ENCODE results near the gene CHST3.

The CHST3 gene

DNA sequence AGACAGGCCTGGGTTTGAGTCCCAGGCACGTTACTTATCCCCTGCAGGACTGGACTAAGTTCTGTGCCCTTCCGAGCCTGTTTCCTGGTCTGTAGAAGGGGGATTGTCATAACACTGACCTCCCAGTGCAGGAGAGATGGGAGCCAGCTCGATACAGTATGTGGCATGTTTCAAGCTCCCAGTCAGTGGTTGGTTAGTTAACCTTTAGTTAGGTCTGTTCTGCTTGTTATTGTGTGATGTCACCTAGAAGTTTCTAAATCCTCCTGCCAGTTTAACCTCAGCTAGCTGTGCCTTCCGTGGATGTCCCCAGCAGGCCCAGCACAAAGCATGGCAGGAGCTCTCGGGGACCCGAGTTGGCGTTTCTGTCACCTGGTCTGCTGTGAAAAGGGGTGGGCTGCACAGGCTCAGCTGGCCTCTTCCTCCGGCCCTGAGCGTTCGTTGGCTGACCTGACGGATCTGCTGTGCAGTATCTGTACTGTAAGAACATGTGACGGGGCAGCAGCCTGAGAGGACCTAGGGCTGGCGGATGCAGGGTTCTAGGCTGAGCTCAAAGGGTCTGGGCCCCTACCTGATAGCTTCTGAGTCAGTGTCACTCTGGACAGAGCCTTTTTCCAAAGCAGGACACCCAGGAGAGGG is 71.2 kb downstream of the CHST3 start:
- no peak for DNase-seq

- DNase-seq = no peak
These were observed 73.1 kb downstream of the CHST3 start for GRCh38 chr10:72037266-72037665.

DNA sequence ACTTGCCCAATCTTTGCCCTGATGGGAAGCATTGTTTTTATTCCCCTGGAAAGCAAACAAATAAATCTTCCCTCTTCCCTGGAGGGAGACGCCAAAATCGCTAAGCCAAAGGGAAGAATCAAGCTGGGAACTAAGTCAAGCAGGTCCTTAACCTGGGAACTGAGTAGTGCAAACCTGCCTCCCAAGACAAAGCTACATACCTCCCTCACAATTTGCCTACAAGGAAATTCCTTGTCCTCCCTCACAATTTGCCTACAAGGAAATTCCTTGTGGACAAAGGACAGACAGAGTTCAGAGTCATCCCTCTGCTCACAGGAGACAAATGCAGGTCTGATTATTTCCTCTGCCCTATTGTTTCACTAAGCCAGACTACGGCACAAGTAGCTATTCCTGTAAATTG is 73.6 kb downstream of the CHST3 start:
- DNase-seq = no peak

GRCh38 chr10:72038458-72039001 is 74.3 kb downstream of the CHST3 start:
- no peak for DNase-seq

GRCh38 chr10:72039377-72039776 is 75.2 kb downstream of the CHST3 start:
- no peak for DNase-seq

GRCh38 chr10:72041491-72041890 is 77.3 kb downstream of the CHST3 start:
- DNase-seq = no peak

- DNase-seq = no peak
These were observed 79.0 kb downstream of the CHST3 start for GRCh38 chr10:72043016-72043834.

DNA sequence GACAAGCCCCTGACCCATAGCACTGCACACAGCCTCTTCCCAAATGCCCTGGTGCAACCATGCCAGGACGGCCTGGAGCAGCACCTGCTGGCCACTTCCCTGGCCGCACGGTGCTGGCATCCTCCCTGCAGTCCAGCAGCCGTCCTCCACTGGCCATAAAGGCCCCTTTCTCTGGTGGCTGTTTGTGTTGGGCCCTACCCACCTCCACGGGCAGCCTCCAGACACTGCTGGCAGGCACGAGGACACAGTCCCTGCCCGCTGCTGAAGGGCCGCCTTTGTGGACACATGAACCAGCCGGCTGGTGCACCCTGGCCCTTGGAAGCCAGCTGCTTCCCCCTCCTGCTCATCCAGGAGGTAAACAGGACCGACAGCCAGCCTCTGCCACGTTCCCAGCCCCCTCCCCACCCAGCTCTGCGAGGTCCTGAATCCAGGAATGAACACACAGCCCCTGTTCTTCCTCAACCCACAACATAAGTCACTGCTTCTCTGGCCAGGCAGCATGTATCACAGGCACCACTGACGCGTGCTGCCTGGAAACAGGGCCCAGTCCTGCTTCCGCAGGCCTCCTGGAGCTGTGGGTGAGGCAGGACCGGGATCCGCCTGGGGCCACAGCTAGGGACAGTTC is 80.3 kb downstream of the CHST3 start:
- no peak for DNase-seq

DNA sequence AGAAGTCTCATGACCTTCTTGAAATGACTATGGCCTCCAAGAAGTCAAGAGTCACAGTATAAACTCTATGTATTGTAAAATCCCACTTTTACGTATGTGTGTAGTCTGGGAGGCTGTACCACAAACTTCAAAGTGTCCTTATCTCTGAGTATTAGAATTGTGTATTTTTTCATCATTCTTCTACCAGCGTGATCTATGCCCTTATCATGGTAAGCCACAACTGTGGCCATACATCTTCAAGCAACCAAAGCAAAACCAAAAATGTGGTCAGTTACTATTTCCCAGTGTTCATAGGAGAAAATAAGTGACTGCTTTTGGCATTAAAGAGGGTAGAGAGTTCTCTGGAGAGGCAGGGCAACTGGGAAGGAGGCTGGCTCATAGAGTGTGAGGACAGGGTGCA is 81.4 kb downstream of the CHST3 start:
- DNase-seq = no peak

GRCh38 chr10:72048450-72049124 is 84.4 kb downstream of the CHST3 start:
- DNase-seq = peak; percentile 89

DNA sequence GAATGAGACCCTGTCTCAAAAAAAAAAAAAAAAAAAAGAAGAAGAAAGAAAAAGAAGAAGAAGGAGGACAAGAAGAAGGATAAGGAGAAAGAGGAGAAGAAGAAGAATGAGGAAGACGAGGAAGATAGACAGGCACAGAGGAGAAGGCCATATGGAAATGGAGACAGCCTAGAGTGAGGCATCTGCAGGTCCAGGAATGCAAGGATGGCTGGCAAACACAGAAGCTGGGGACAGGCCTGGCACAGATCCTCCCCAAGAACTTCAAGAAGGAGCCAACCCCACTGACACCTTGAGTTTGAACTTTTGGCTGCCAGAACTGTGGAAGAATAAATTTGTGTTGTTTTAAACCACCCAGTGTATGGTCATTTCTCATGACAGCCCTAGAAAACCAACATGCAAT is 85.3 kb downstream of the CHST3 start:
- no peak for DNase-seq

- DNase-seq = no peak
These were observed 86.0 kb downstream of the CHST3 start for GRCh38 chr10:72049969-72050781.

DNA sequence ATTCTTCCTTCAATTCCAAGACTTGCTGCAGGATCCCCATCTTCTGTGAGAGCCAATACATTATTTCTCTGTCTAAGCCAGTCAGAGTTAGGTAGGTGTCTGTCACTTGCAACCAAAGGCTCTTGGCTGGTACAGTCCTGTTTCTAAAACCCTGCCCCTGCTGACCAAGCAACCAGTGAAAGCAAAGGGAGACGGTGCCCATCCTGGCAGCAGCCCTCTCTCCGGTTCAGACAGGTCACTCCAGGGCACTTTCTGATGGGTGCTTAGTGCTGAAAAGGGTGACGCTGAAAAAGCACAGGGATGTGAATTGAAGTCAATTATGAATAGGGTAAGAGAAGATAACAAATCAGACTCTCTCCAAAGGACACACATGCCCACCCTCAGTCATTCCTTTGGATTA is 86.7 kb downstream of the CHST3 start:
- DNase-seq = no peak

- no peak for DNase-seq
These were observed 89.5 kb downstream of the CHST3 start for GRCh38 chr10:72053690-72054089.

DNA sequence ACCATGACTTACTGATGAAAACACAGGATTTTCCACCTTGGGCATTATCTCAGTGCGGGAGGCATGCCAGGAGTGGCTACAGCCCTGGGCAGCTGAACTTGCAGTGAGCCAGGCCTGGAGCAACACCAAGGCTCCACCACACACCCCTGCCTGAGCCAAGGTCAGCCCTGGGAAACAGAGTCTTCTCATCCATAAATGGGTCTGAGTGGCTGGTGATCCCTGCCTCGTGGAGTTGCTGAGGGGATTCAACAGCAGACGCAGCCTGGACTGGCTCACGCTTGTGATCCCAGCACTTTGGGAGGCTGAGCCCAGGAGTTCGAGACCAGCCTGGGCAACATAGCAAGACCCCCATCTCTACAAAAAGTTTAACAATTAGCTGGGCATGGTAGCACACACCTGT is 91.9 kb downstream of the CHST3 start:
- no peak for DNase-seq

- DNase-seq = no peak
These were observed 92.9 kb downstream of the CHST3 start for GRCh38 chr10:72056932-72057751.

DNA sequence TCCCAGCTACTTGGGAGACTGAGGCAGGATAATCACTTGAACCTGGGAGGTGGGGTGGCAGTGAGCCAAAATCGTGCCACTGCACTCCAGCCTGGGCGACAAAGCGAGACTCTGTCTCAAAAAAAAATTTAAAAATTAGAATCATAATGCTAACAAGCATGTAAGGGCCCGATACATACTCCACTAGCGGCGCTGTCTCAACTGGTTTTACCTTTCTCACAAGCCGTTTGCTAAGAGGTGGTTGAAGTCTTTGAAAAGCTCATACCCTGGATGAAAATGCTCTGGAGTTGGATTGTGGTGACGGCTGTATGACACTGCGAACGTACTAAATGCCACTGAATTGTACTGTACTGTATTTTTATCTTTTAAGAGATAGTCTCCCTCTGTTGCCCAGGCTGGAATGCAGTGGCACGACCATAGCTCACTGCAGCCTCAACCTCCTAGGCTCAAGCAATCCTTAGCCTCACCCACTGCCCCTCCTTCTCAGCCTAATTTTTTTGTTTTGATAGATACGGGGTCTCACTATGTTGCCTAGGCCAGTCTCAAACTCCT is 94.2 kb downstream of the CHST3 start:
- no peak for DNase-seq

GRCh38 chr10:72058989-72059842 is 95.0 kb downstream of the CHST3 start:
- DNase-seq = no peak

- no peak for DNase-seq
These were observed 95.9 kb downstream of the CHST3 start for GRCh38 chr10:72059843-72060822.

Data from stimulated activated CD4-positive, alpha-beta T cell treated with anti-CD3 and anti-CD28 coated beads, Interleukin-12 subunit alpha, Interleukin-12 subunit beta, amount 100 ng/mL, for 4 hours (primary cell).